Measurements from ENCODE around the gene CDC34. TPM values are rescaled to one million over a fixed set of nuclear protein-coding genes. Genes with fewer than 3 reads are reported as not detected.

CDC34 gene
- total and polyA plus RNA-seq, 3 donors from 2014 or later = 149 to 249 (median 205) TPM

DNA sequence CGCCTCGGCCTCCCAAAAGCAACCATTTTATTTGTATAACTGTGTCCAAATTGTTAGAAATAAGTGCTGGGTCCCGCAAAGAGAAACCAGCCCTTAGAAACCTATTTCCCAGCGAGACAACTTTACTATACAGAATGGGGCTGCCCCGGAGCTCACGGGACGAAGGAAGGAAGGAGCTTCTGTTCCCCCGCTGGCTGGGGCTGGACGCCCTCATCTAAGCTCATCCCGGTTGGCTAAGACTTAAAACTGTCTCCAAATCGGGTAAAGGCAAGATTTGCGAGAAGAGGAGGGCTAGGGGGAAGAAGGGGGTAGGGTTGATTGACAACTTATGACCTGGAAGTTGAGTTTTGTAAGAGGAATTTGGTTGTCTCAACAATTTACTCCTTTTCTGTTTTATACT, 28.6 kb downstream of the CDC34 start:
- whole genome bisulfite sequencing, 2 donors = 80 to 84% methylated on average over 12 of the region's 12 CpGs
- DNase-seq = no peak
- H3K4me3 ChIP-seq = no peak overlapping the region
- H3K36me3 ChIP-seq (ENCODE audit: low read depth, missing control alignments) = no peaks in the 10 kb centered on the region
- H3K27ac ChIP-seq = no peak overlapping the region
- H3K4me1 ChIP-seq = peaks cover 3% of the 10 kb centered on the region
- TF ChIP-seq POLR2A (IDR thresholded peaks at IDR 0.05) = no peak
- TF ChIP-seq, protein P1, sequence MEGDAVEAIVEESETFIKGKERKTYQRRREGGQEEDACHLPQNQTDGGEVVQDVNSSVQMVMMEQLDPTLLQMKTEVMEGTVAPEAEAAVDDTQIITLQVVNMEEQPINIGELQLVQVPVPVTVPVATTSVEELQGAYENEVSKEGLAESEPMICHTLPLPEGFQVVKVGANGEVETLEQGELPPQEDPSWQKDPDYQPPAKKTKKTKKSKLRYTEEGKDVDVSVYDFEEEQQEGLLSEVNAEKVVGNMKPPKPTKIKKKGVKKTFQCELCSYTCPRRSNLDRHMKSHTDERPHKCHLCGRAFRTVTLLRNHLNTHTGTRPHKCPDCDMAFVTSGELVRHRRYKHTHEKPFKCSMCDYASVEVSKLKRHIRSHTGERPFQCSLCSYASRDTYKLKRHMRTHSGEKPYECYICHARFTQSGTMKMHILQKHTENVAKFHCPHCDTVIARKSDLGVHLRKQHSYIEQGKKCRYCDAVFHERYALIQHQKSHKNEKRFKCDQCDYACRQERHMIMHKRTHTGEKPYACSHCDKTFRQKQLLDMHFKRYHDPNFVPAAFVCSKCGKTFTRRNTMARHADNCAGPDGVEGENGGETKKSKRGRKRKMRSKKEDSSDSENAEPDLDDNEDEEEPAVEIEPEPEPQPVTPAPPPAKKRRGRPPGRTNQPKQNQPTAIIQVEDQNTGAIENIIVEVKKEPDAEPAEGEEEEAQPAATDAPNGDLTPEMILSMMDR (IDR thresholded peaks at IDR 0.05) = no peak
- intact Hi-C loops (cut with DNase I; ENCODE audit: low total_unique reads) = no loop called here
- no peaks in the 10 kb centered on the region for H3K27me3 ChIP-seq
- no peaks in the 10 kb centered on the region for H3K9me3 ChIP-seq

DNA sequence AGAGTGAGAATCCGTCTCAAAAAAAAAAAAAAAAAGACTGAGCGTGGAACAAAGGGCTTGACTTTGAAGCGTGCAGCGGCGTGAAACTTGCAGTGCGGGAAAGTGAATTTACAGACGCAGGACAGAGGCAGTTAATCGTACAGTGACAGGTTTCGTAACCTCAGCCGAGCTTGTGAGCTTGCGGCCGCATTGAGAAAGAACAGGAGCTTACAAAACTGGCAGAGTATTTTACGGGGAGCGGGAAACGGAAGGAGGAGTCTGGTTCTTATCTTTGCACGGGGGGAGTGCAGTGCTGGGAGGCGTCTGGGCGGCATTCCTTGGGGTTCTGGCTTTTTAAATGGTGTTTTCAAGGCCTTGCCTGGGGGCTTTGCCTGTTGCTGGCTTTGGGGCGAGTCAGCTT, 34.8 kb downstream of the CDC34 start:
- peaks cover 3% of the 10 kb centered on the region for H3K4me1 ChIP-seq
- intact Hi-C loops (cut with DNase I; ENCODE audit: low total_unique reads) = no loop called here
- TF ChIP-seq POLR2A (IDR thresholded peaks at IDR 0.05) = no peak
- TF ChIP-seq, protein P1 (IDR thresholded peaks at IDR 0.05) = no peak
- H3K27ac ChIP-seq = no peak overlapping the region
- H3K36me3 ChIP-seq (ENCODE audit: low read depth, missing control alignments) = no peaks in the 10 kb centered on the region
- peak; percentile 63 for DNase-seq
- WGBS, 2 donors = 40 to 50% methylated on average over 19 of the region's 19 CpGs
- no peaks in the 10 kb centered on the region for H3K27me3 ChIP-seq
- H3K4me3 ChIP-seq = no peak overlapping the region
- H3K9me3 ChIP-seq = no peaks in the 10 kb centered on the region

DNA sequence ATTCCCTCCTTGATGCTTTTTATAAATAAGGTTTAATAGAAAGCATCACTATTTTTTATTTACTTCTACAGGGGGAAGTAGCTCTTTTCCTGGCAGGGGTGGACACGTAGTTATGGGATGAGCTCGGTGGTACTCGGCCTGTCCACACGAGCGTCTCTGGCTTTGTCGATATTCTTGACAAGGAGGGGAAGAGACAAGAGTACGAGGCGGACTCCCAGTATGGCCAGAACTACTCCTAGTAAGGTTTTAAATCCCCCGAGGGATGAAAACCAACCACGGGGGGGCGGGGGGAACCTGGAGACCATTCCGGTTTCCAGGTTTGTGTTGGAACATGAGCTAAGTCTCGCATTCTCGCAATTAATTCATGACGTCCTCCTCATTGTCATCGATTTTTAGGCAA, 35.3 kb downstream of the CDC34 start:
- no peak overlapping the region for H3K4me3 ChIP-seq
- H3K9me3 ChIP-seq = no peaks in the 10 kb centered on the region
- H3K27me3 ChIP-seq = no peaks in the 10 kb centered on the region
- peaks cover 7% of the 10 kb centered on the region for H3K4me1 ChIP-seq
- no peak for TF ChIP-seq POLR2A (IDR thresholded peaks at IDR 0.05)
- TF ChIP-seq, protein P1 (IDR thresholded peaks at IDR 0.05) = no peak
- 66 to 68% methylated on average over 16 of the region's 16 CpGs for WGBS, 2 donors
- DNase-seq = no peak
- no peaks in the 10 kb centered on the region for H3K36me3 ChIP-seq (ENCODE audit: low read depth, missing control alignments)
- intact Hi-C loops (cut with DNase I; ENCODE audit: low total_unique reads) = no loop called here
- H3K27ac ChIP-seq = no peak overlapping the region

DNA sequence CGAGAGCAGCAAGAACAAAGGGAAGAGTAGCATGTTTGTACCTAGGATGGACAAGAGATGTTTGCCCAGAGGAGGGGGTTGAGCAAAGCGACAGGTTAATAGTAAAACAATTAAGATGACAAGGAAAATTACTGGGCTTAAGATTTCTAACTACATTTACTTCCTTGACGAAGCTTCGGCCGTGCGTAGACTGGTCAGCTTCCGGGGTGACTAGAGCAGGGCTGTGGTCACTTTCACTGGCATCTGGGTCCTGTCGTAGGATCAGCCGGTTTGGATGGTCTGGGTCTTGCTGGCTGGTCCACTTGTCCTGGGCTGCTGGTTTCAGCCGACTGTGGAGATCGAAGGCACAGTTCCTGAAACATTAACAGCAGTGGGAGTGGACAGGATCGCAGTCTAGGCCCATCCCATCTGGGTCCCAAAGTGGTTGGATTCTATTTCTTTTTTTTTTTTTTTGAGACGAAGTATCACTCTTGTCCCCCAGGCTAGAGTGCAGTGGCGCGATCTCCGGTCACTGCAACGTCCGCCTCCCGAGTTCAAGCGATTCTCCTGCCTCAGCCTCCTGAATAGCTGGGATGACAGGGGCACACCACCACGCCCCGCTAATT, 35.8 kb downstream of the CDC34 start:
- 93 to 94% methylated on average over 22 of the region's 22 CpGs for WGBS, 2 donors
- TF ChIP-seq, protein P1 (IDR thresholded peaks at IDR 0.05) = no peak
- no peak for TF ChIP-seq POLR2A (IDR thresholded peaks at IDR 0.05)
- intact Hi-C loops (cut with DNase I; ENCODE audit: low total_unique reads) = no loop called here
- no peaks in the 10 kb centered on the region for H3K27me3 ChIP-seq
- H3K27ac ChIP-seq = no peak overlapping the region
- no peak for DNase-seq
- no peaks in the 10 kb centered on the region for H3K9me3 ChIP-seq
- H3K36me3 ChIP-seq (ENCODE audit: low read depth, missing control alignments) = no peaks in the 10 kb centered on the region
- peaks cover 7% of the 10 kb centered on the region for H3K4me1 ChIP-seq
- H3K4me3 ChIP-seq = no peak overlapping the region

DNA sequence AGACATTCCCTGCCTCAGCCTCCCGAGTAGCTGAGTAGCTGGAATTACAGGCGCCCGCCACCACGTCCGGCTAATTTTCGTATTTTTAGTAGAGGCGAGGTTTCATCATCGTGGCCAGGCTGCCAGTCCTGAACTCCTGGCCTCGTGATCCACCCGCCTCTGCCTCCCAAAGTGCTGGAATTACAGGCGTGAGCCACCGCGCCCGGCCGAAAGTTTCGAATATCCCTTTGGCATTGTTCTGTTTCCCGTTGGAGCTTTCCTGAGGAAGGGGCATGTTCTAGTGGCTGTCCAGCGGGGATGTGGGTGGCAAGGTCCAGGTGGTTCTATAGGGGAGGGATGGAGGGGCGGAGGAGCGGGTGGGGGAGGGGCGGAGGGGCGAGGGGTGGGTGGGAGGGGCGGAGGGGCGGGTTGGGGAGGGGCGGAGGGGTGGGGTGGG, 38.7 kb downstream of the CDC34 start:
- Histone ChIP-seq H3K36me3 (ENCODE audit: low read depth, missing control alignments) (no peaks in the 10 kb centered on the region), H3K27ac (no peak overlapping the region), H3K4me1 (peaks cover 29% of the 10 kb centered on the region), H3K4me3 (no peak overlapping the region), H3K9me3 (no peaks in the 10 kb centered on the region), H3K27me3 (no peaks in the 10 kb centered on the region)
- no peak for DNase-seq
- 29 to 69% methylated on average over 10 to 19 of the region's 25 CpGs for WGBS, 2 donors
- intact Hi-C loops (cut with DNase I; ENCODE audit: low total_unique reads) = no loop called here
- TF ChIP-seq, protein P1 (IDR thresholded peaks at IDR 0.05) = no peak
- TF ChIP-seq POLR2A (IDR thresholded peaks at IDR 0.05) = no peak
